Body of pancreas (tissue), 4 donors: ENCODE data around the gene LAMP1. TPM values are rescaled to one million over a fixed set of nuclear protein-coding genes. Genes with fewer than 3 reads are reported as not detected.
"Not testable (repeated sequence)": the region's sequence is repeated elsewhere in the genome, so short reads cannot be mapped to it uniquely, and the experiment has no call there.

Experiments
- ATAC-seq: fragments of 150-250 bp; one replicate; pipeline ENCODE4 v1.9.1; 2016
- DNase-seq, 4 donors: peaks; one replicate each; pipeline ENCODE4 v3.0.0-alpha.2; 2019
- H3K27ac ChIP-seq, 4 donors: fragments of 200-600 bp; sonication (generic); 1 replicate in 3 of 4; 2 replicates in 1 of 4; pipeline versions ENCODE4 v1.5.1 to v1.6.1; 2016 to 2019; ENCODE audit warnings: mild to moderate bottlenecking in 1 of 4, mixed read lengths in 1 of 4, moderate library complexity in 1 of 4
- H3K27me3 ChIP-seq, 2 donors: fragments of 200-600 bp; sonication (generic); one replicate each; pipeline ENCODE4 v1.6.0; 2016; ENCODE audit warnings: mild to moderate bottlenecking in 1 of 2
- H3K36me3 ChIP-seq, 2 donors: fragments of 200-600 bp; sonication (generic); replicated peaks in 1 of 2; 2 replicates each; pipeline ENCODE4 v1.5.1; 2016; ENCODE audit warnings: low read depth in 2 of 2; ENCODE audit not compliant: insufficient read depth in 1 of 2
- H3K4me1 ChIP-seq: fragments of 200-600 bp; sonication (generic); one replicate; pipeline ENCODE4 v1.6.0; 2016
- H3K4me3 ChIP-seq, 2 donors: fragments of 200-600 bp; sonication (generic); 1 replicate in 1 of 2; 2 replicates in 1 of 2; pipeline ENCODE4 v1.5.1; 2016 to 2019
- H3K9me3 ChIP-seq, 3 donors: fragments of 200-600 bp; sonication (generic); 1 replicate in 2 of 3; 2 replicates in 1 of 3; pipeline ENCODE4 v1.5.1; 2016
- CTCF ChIP-seq, 7 experiments: fragments of 450-650 bp in 4 of 7; fragments of 200-600 bp in 3 of 7; sonication (generic) in 3 of 7; IDR thresholded peaks; one replicate each; pipeline ENCODE4 v1.5.1; 2016 to 2019; ENCODE audit warnings: antibody characterized with exemption in 7 of 7
- POLR2A ChIP-seq, 3 donors: fragments of 450-650 bp; IDR thresholded peaks; one replicate each; pipeline ENCODE4 v1.6.1; 2016; ENCODE audit warnings: antibody characterized with exemption in 3 of 3, mild to moderate bottlenecking in 2 of 3
- WGBS, 2 donors: methylation state at CpG; one replicate each; pipeline ENCODE4 v1.1.5; 2017; 5-methylcytosine and 5-hydroxymethylcytosine counted together
- intact Hi-C: fragments of 100-400 bp; cut with DNase I; formaldehyde crosslinking; loops from one replicate; pipeline ENCODE4 v1.15.1; 2023
- total RNA-seq, 2 donors: library from RNA; depleted of rRNA; stranded (reverse); fragments of >200 nt; gene quantifications; one replicate each; pipeline ENCODE4 v1.1.0, GENCODE V29; 2016

The LAMP1 gene
- total RNA-seq, 2 donors from 2014 or later, result 68.5 to 92.6 TPM

- intact Hi-C loops, result no loop called here
- no peaks in the 10 kb centered on the region for H3K9me3 ChIP-seq
- no peak for DNase-seq
- peaks cover 19% of the 10 kb centered on the region for H3K4me1 ChIP-seq
- no peak for ATAC-seq
- TF ChIP-seq CTCF (IDR thresholded peaks at IDR 0.05) (no peak), POLR2A (IDR thresholded peaks at IDR 0.05) (no peak)
- 62 to 69% methylated on average over 13 to 14 of the region's 15 CpGs for WGBS, 2 donors
- H3K27ac ChIP-seq, result no peak overlapping the region
- no peak overlapping the region for H3K4me3 ChIP-seq
- no peaks in the 10 kb centered on the region for H3K27me3 ChIP-seq
- H3K36me3 ChIP-seq, result no peaks in the 10 kb centered on the region
Measured at GRCh38 chr13:113367020-113367560, 70.1 kb downstream of the LAMP1 start.

DNA sequence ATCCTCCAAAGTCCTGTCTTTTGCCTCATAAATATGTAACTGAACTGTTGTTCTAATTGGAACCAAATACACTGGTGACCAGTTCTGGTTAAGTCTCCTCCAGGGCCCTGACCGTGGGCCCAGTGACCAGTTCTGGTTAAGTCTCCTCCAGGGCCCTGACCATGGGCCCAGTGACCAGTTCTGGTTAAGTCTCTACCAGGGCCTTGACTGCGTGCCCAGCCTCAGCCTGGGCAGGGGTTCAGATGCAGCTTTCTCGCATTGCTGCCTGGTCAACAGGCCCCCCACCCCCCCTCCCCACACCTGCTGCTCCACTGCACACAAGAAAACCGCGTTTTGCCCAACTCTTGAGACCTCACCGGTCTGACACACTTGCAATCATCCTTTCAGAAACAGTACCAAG, 70.7 kb downstream of the LAMP1 start:
- Histone ChIP-seq H3K9me3 (no peaks in the 10 kb centered on the region), H3K27me3 (no peaks in the 10 kb centered on the region), H3K4me1 (peaks cover 15% of the 10 kb centered on the region), H3K27ac (no peak overlapping the region), H3K4me3 (no peak overlapping the region), H3K36me3 (no peaks in the 10 kb centered on the region)
- WGBS, 2 donors, result 46 to 64% methylated on average over 6 of the region's 6 CpGs
- no peak for DNase-seq
- TF ChIP-seq POLR2A (IDR thresholded peaks at IDR 0.05) (no peak), CTCF (IDR thresholded peaks at IDR 0.05) (no peak)
- ATAC-seq, result no peak
- intact Hi-C loops, result no loop called here

GRCh38 chr13:113368353-113368752, 71.3 kb downstream of the LAMP1 start:
- DNase-seq, H3K27me3 ChIP-seq, ATAC-seq, H3K27ac ChIP-seq, H3K4me3 ChIP-seq, H3K4me1 ChIP-seq, intact Hi-C loops, H3K9me3 ChIP-seq, H3K36me3 ChIP-seq: not testable (repeated sequence)
- WGBS, 2 donors, result 52 to 90% methylated on average over 3 to 6 of the region's 6 CpGs

- Histone ChIP-seq H3K9me3 (no peaks in the 10 kb centered on the region), H3K27me3 (no peaks in the 10 kb centered on the region), H3K4me3 (no peak overlapping the region), H3K27ac (no peak overlapping the region), H3K4me1 (peaks cover 5% of the 10 kb centered on the region), H3K36me3 (no peaks in the 10 kb centered on the region)
- intact Hi-C loops, result no loop called here
- no peak for ATAC-seq
- DNase-seq, result no peak
- 79 to 89% methylated on average over 9 to 27 of the region's 29 CpGs for WGBS, 2 donors
- TF ChIP-seq CTCF (IDR thresholded peaks at IDR 0.05) (no peak), POLR2A (IDR thresholded peaks at IDR 0.05) (no peak)
Measured at GRCh38 chr13:113369189-113369588, 72.2 kb downstream of the LAMP1 start.

- H3K27me3 ChIP-seq, result no peaks in the 10 kb centered on the region
- peaks cover under 1% of the 10 kb centered on the region for H3K4me1 ChIP-seq
- H3K9me3 ChIP-seq, result no peaks in the 10 kb centered on the region
- no peak overlapping the region for H3K27ac ChIP-seq
- 83 to 84% methylated on average over 9 to 10 of the region's 10 CpGs for WGBS, 2 donors
- no peak for TF ChIP-seq POLR2A (IDR thresholded peaks at IDR 0.05)
- no peak for TF ChIP-seq CTCF (IDR thresholded peaks at IDR 0.05)
- intact Hi-C loops, result no loop called here
- DNase-seq (no peak), ATAC-seq (no peak)
- no peaks in the 10 kb centered on the region for H3K36me3 ChIP-seq
- no peak overlapping the region for H3K4me3 ChIP-seq
Measured at GRCh38 chr13:113369881-113370280, 72.8 kb downstream of the LAMP1 start.
